Panc1 (cell line): ENCODE results near the gene PARVB. TPM values are rescaled to one million over a fixed set of nuclear protein-coding genes. Genes with fewer than 3 reads are reported as not detected.

Experiments used
- ATAC-seq: fragments of 200-7000 bp; cut with Tn5 transposase; 2 replicates; pipeline ENCODE4 v1.9.1; 2020; ENCODE audit warnings: mild to moderate bottlenecking, moderate library complexity
- BruUV-seq: library from RNA; stranded (reverse); fragments of 400-500 nt; replicated peaks from 2 replicates; lab custom pipeline; 2021; lab: Mats Ljungman, UMichigan
- CTCF ChIA-PET: fragments of 300-600 bp; sonication (Branson Sonifier 250); formaldehyde crosslinking; loops from one replicate; lab custom pipeline; 2022; ENCODE audit warnings: antibody characterized with exemption; lab: Charles Lee
- POLR2A ChIA-PET: fragments of 300-600 bp; sonication (Branson Sonifier 250); formaldehyde crosslinking; loops from one replicate; lab custom pipeline; 2022; ENCODE audit warnings: antibody characterized with exemption; lab: Charles Lee
- DNase-seq: peaks from one replicate; pipeline ENCODE4 v3.0.0-alpha.2; 2010; ENCODE audit warnings: low read depth, low spot score
- H3K27ac ChIP-seq: 2 replicates; pipeline ENCODE4 v1.5.1; 2011; ENCODE audit warnings: mild to moderate bottlenecking, low read length, inconsistent platforms
- H3K27me3 ChIP-seq: fragments of 200-500 bp; sonication (Bioruptor generic); 2 replicates; pipeline ENCODE4 v1.6.0; 2014; ENCODE audit warnings: low read length, inconsistent platforms; ENCODE audit not compliant: control insufficient read depth, insufficient read depth
- H3K36me3 ChIP-seq: fragments of 200-500 bp; sonication (Bioruptor generic); 2 replicates; pipeline ENCODE4 v1.5.1; 2014; ENCODE audit warnings: inconsistent platforms, mild to moderate bottlenecking, low read length, moderate library complexity; ENCODE audit not compliant: control insufficient read depth, insufficient read depth
- H3K4me1 ChIP-seq: 2 replicates; pipeline ENCODE4 v1.5.1; 2011; ENCODE audit warnings: inconsistent platforms, mild to moderate bottlenecking, low read length, moderate library complexity; ENCODE audit not compliant: control insufficient read depth, insufficient read depth
- H3K4me3 ChIP-seq, 2 experiments: 2 replicates each; pipeline ENCODE4 v1.5.1; 2011 to 2012; ENCODE audit warnings: low read depth in 2 of 2, low read length in 2 of 2, mild to moderate bottlenecking in 2 of 2, inconsistent platforms in 1 of 2, moderate library complexity in 1 of 2
- H3K9me3 ChIP-seq: fragments of 200-500 bp; sonication (Bioruptor generic); 2 replicates; pipeline ENCODE4 v1.5.1; 2014; ENCODE audit warnings: low read depth, mild to moderate bottlenecking, inconsistent platforms, low read length, moderate library complexity; ENCODE audit not compliant: control insufficient read depth, insufficient read depth
- CTCF ChIP-seq: fragments of 450-650 bp; IDR thresholded peaks from 2 replicates; pipeline ENCODE4 v1.5.1; 2017; ENCODE audit warnings: mild to moderate bottlenecking
- POLR2AphosphoS5 ChIP-seq: IDR thresholded peaks from 2 replicates; pipeline ENCODE4 v1.6.1; 2012; ENCODE audit warnings: mild to moderate bottlenecking, low read depth, low read length, moderate library complexity
- REST ChIP-seq, 2 experiments: IDR thresholded peaks; 2 replicates each; pipeline ENCODE4 v1.6.1; 2011 to 2012; ENCODE audit warnings: low read depth in 2 of 2, control low read depth in 1 of 2, low read length in 1 of 2, mild to moderate bottlenecking in 1 of 2, moderate library complexity in 1 of 2; ENCODE audit not compliant: insufficient read depth in 1 of 2
- SIN3A ChIP-seq: IDR thresholded peaks from 2 replicates; pipeline ENCODE4 v1.6.1; 2012; ENCODE audit warnings: low read depth, mild to moderate bottlenecking, low read length, moderate library complexity, borderline replicate concordance; ENCODE audit not compliant: insufficient read depth
- TCF7L2 ChIP-seq: IDR thresholded peaks from 2 replicates; pipeline ENCODE4 v1.6.1; 2011; ENCODE audit warnings: mild to moderate bottlenecking, low read depth, low read length, inconsistent platforms
- in situ Hi-C: cut with HindIII; loops from 2 replicates; pipeline ENCODE4 v1.10.0; 2016; ENCODE audit warnings: low sequenced_read_pairs, low pct_unique_long_range_greater_than_20kb
- intact Hi-C: fragments of 100-400 bp; cut with micrococcal nuclease; formaldehyde crosslinking; loops from one replicate; pipeline ENCODE4 v1.10.0; 2022; ENCODE audit not compliant: unreplicated experiment
- total RNA-seq: library from RNA; stranded (reverse); gene quantifications from one replicate; pipeline ENCODE4 v1.2.1, GENCODE V29; 2021; ENCODE audit not compliant: unreplicated experiment

The PARVB gene
- total RNA-seq, 1 experiment from 2014 or later = 28.1 TPM

- no peak overlapping the region for H3K27ac ChIP-seq
- no peaks in the 10 kb centered on the region for H3K9me3 ChIP-seq
- no peaks in the 10 kb centered on the region for H3K36me3 ChIP-seq
- TF ChIP-seq TCF7L2 (no peak), SIN3A (no peak), CTCF (no peak), REST (IDR thresholded peaks at IDR 0.05; ENCODE audit: insufficient read depth in 1 of 2, low read depth in 2 of 2, low read length in 1 of 2) (no peak), POLR2AphosphoS5 (no peak)
- no peak overlapping the region for H3K4me3 ChIP-seq
- H3K4me1 ChIP-seq = no peaks in the 10 kb centered on the region
- DNase-seq (no peak), ATAC-seq (no peak)
- BruUV-seq = no TSS peak
- POLR2A ChIA-PET = interaction anchor here (0.6 kb wide), 1 partner anchor 15 kb away, joined by 3 read pairs; no protein-coding TSS in a partner anchor
- H3K27me3 ChIP-seq = no peaks in the 10 kb centered on the region
- intact Hi-C loops = no loop called here
- in situ Hi-C loops = no loop called here
- CTCF ChIA-PET = no interaction called here
Measured at GRCh38 chr22:44210722-44211121, 186.6 kb downstream of the PARVB start.

- ChIA-PET POLR2A (interaction anchor here (0.6 kb wide), 1 partner anchor 15 kb away, joined by 3 read pairs; no protein-coding TSS in a partner anchor), CTCF (no interaction called here)
- Histone ChIP-seq H3K27me3 (no peaks in the 10 kb centered on the region), H3K4me1 (no peaks in the 10 kb centered on the region), H3K9me3 (no peaks in the 10 kb centered on the region), H3K27ac (no peak overlapping the region), H3K4me3 (no peak overlapping the region), H3K36me3 (no peaks in the 10 kb centered on the region)
- TF ChIP-seq POLR2AphosphoS5 (no peak), TCF7L2 (no peak), CTCF (no peak), SIN3A (no peak), REST (IDR thresholded peaks at IDR 0.05; ENCODE audit: insufficient read depth in 1 of 2, low read depth in 2 of 2, low read length in 1 of 2) (no peak)
- DNase-seq (no peak), ATAC-seq (no peak)
- in situ Hi-C loops = no loop called here
- intact Hi-C loops = no loop called here
- no TSS peak for BruUV-seq
Measured at GRCh38 chr22:44211256-44211945, 187.3 kb downstream of the PARVB start.
